Stimulated activated CD4-positive, alpha-beta T cell treated with anti-CD3 and anti-CD28 coated beads, Interleukin-4, amount 100 ng/mL, for 1 hour (primary cell): ENCODE measurements around the gene GRN.

Experiments
- DNase-seq: peaks from one replicate; pipeline ENCODE4 v3.0.0-alpha.2; 2020

The GRN gene

GRCh38 chr17:44344939-44345453 is at the start of gene GRN:
GRN (plus strand) TSS chr17:44345302; CDS start chr17:44349165, 3,863 bp downstream.
- peak; percentile 77 for DNase-seq

GRCh38 chr17:44297975-44298374 is 47.1 kb upstream of the GRN start:
- DNase-seq = no peak

- DNase-seq = no peak
Measured at GRCh38 chr17:44304651-44305050, 40.5 kb upstream of the GRN start.

- DNase-seq = no peak
Measured at GRCh38 chr17:44307387-44308186, 37.5 kb upstream of the GRN start.

GRCh38 chr17:44308320-44308818 is 36.7 kb upstream of the GRN start, which contains the start of gene RUNDC3A:
RUNDC3A (plus strand) TSS chr17:44308601; CDS start chr17:44308833, 232 bp downstream.
- DNase-seq = peak; percentile 87

- no peak for DNase-seq
Measured at GRCh38 chr17:44308865-44309264, 36.2 kb upstream of the GRN start.

GRCh38 chr17:44309472-44309871 is 35.6 kb upstream of the GRN start:
- no peak for DNase-seq

GRCh38 chr17:44310188-44310587 is 34.9 kb upstream of the GRN start:
- DNase-seq = no peak

GRCh38 chr17:44310609-44311376 is 34.3 kb upstream of the GRN start:
- no peak for DNase-seq

GRCh38 chr17:44311562-44312181 is 33.4 kb upstream of the GRN start:
- no peak for DNase-seq

- DNase-seq = no peak
Measured at GRCh38 chr17:44312396-44313104, 32.6 kb upstream of the GRN start.

- DNase-seq = no peak
Measured at GRCh38 chr17:44314031-44314430, 31.1 kb upstream of the GRN start.

GRCh38 chr17:44314524-44314868 is 30.6 kb upstream of the GRN start:
- no peak for DNase-seq

GRCh38 chr17:44314869-44315661 is 30.0 kb upstream of the GRN start:
- DNase-seq = peak; percentile 53

GRCh38 chr17:44315760-44316731 is 29.1 kb upstream of the GRN start:
- DNase-seq = no peak

GRCh38 chr17:44317545-44317944 is 27.6 kb upstream of the GRN start:
- DNase-seq = no peak

GRCh38 chr17:44318077-44318892 is 26.8 kb upstream of the GRN start:
- DNase-seq = no peak

GRCh38 chr17:44320066-44320465 is 25.0 kb upstream of the GRN start:
- no peak for DNase-seq
